ENCODE data around the gene CNTN2.

Gene CNTN2

DNA sequence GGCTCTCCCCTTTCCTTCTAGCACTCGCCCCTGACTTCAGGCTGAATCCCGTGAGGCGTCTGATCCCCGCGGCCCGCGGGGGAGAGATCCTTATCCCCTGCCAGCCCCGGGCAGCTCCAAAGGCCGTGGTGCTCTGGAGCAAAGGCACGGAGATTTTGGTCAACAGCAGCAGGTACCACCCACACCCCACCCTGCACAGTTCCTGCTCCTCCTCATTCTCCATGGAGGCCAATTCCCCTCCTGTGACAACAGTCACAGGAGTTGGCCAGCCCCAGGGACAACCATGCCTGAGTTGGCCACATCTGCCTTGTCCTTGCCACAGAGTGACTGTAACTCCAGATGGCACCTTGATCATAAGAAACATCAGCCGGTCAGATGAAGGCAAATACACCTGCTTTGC lies 21.3 kb downstream of the CNTN2 start:
- TF ChIP-seq, protein P1, sequence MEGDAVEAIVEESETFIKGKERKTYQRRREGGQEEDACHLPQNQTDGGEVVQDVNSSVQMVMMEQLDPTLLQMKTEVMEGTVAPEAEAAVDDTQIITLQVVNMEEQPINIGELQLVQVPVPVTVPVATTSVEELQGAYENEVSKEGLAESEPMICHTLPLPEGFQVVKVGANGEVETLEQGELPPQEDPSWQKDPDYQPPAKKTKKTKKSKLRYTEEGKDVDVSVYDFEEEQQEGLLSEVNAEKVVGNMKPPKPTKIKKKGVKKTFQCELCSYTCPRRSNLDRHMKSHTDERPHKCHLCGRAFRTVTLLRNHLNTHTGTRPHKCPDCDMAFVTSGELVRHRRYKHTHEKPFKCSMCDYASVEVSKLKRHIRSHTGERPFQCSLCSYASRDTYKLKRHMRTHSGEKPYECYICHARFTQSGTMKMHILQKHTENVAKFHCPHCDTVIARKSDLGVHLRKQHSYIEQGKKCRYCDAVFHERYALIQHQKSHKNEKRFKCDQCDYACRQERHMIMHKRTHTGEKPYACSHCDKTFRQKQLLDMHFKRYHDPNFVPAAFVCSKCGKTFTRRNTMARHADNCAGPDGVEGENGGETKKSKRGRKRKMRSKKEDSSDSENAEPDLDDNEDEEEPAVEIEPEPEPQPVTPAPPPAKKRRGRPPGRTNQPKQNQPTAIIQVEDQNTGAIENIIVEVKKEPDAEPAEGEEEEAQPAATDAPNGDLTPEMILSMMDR (IDR thresholded peaks at IDR 0.05), result no peak

DNA sequence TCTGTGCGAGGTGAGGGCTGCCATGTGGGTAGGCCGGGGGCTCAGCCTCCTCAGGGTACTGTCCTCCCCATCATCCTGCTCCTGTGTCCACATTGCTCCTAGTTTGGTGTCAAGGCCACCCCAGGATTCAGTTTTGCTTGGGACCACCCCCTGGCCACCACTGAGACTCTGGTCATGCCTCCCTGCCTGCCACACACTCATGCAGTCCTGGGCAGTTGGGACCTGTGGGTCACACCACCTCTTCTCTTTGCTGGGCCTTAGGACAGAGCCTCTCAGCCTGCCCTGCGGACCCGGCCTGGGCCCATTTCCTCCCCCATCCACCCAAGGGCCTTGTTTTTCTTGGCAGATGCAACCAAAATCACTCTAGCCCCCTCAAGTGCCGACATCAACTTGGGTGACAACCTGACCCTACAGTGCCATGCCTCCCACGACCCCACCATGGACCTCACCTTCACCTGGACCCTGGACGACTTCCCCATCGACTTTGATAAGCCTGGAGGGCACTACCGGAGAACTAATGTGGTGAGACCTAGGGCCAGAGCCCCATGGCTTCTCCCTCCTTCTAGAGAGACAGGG lies 21.8 kb downstream of the CNTN2 start:
- TF ChIP-seq, protein P1 (IDR thresholded peaks at IDR 0.05), result no peak

DNA sequence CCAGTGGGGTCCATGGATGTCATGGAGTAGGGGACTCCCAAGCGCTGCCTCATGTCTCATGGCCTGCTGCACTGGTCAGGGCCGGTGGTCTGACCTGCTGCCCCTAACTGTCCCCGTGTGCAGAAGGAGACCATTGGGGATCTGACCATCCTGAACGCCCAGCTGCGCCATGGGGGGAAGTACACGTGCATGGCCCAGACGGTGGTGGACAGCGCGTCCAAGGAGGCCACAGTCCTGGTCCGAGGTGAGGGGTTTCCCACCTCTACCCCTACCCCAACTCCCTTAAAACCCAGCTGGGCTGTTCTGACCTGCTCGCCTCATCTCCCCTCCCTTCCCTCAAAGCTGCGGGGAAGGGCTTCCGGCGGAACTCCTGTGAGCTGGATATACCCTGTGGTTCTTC lies 22.7 kb downstream of the CNTN2 start:
- TF ChIP-seq, protein P1 (IDR thresholded peaks at IDR 0.05), result no peak

DNA sequence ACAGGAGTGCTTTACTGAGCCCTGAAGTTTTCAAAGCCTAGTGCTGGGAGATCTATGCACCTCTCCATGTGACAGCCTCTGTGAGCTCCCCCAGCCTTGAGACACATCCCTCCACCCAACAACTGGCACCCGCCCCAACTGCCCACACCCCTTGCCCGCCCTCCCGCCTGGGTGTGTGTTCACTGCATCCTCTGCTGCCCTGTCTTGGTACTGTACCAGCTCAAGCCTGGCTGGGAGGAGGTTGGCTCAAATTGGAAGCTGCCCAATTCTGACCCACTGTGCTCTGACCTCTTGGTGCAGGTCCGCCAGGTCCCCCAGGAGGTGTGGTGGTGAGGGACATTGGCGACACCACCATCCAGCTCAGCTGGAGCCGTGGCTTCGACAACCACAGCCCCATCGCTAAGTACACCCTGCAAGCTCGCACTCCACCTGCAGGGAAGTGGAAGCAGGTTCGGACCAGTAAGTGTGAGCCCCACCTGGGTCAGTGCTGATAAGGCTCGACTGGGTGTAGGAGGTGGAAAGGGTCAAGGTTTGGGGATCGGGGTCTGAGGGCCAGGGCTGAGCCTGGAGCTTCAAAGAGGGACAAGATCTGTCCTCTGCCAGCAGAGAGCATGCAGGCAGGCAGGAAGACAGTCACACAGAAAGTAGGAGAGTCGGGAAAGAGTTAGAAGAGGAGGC lies 23.3 kb downstream of the CNTN2 start:
- TF ChIP-seq, protein P1 (IDR thresholded peaks at IDR 0.05), result no peak

DNA sequence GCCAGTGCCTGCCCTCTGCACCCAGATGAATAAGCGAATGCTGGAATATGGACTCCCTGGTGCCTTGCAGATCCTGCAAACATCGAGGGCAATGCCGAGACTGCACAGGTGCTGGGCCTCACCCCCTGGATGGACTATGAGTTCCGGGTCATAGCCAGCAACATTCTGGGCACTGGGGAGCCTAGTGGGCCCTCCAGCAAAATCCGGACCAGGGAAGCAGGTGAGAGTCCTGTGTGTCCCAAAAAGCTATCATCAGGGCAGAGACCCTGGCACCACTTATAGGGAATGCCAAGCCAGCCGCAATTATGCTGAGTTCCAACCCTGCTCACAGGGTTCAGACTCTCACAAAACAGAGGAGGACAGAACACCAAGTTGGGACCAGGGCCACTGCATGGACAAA lies 24.0 kb downstream of the CNTN2 start:
- TF ChIP-seq, protein P1 (IDR thresholded peaks at IDR 0.05), result no peak

DNA sequence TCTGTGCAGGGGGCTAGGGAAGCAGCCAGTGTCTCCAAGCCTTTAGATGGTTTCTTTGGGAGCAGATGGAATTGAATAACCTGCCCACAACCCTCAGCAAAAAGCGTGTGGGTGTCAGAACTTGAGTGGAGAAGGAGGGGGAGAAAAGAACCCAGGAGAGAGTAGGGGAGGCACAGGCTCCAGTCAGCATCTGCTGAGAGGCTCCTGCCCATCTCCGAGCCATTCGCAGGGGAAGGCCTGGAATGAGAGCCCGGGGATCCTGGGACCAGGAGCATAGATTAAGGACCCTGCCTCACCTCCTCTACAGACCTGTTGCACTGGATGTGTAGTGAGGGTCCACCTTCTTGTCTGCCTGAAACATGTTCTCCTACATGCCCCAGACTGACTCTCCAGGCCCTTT lies 25.0 kb downstream of the CNTN2 start:
- TF ChIP-seq, protein P1 (IDR thresholded peaks at IDR 0.05), result no peak

DNA sequence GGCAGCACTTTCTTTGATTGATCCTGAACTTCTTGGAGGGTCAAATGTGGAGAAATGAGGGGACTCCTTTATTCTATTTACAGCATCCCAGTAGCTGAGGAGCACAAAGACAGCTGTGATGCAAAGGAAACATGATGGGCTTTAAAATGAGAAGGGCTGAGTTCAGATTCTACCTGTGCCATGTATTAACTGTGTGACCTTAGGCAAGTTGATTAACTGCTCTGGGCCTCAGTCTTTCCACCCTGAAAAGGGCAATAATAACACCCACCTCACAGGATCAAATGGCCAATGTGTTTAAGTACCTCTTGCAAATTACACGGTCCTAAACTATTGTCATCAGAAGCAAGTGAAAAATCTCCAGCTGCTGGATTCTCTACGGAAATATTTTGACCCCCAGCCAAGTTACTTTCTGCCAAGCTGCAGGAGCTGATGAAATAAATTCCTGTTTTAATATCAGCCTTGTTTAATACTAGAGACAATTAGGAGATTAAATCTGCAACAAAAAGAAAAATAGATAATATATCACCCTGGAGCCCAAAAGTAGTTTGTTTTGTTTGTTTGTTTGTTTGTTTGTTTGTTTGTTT lies 25.5 kb downstream of the CNTN2 start:
- TF ChIP-seq, protein P1 (IDR thresholded peaks at IDR 0.05), result no peak
